ENCODE results near the gene GLRA3. TPM values are rescaled to one million over a fixed set of nuclear protein-coding genes. Genes with fewer than 3 reads are reported as not detected.
A peak's percentile ranks its signal among the peaks of the same experiment; 100 is the strongest.

Gene GLRA3
- polyA plus RNA-seq, 3 donors: not detected

DNA sequence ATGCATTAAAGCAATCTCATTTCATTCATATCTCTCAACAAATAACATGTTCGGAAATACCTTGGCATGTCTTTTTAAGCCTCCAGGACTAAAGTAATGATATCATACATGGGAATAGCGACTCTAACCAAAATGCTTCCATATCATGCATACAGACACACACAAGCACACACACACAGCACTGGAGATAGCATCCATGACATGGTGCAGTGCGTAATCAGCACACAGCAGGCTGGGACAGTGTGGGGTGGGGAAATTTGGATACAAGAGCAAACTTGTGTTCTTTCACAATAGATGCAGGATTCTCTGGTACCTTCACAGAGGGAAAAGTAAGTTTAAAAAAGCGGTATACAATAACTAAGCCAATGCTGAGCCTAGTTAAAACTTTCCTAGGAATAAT is 174.4 kb downstream of the GLRA3 start:
- H3K4me3 ChIP-seq (replicated peaks in 1 of 3; ENCODE audit: low read depth in 2 of 3, low read length in 3 of 3): no peak overlapping the region
- H3K79me2 ChIP-seq (ENCODE audit: insufficient read depth, low read length): no peaks in the 10 kb centered on the region
- no peak overlapping the region for H3K9ac ChIP-seq (ENCODE audit: insufficient read depth, low read length, poor library complexity, severe bottlenecking)
- H3K4me2 ChIP-seq (replicated peaks; ENCODE audit: extremely low read depth, low read length, poor library complexity, severe bottlenecking): no peak overlapping the region
- no peaks in the 10 kb centered on the region for H3K4me1 Mint-ChIP-seq
- WGBS (ENCODE audit: insufficient coverage): no CpG with 5 or more reads among the region's 4 CpGs
- no peak for DNase-seq
- TF ChIP-seq, protein P1, sequence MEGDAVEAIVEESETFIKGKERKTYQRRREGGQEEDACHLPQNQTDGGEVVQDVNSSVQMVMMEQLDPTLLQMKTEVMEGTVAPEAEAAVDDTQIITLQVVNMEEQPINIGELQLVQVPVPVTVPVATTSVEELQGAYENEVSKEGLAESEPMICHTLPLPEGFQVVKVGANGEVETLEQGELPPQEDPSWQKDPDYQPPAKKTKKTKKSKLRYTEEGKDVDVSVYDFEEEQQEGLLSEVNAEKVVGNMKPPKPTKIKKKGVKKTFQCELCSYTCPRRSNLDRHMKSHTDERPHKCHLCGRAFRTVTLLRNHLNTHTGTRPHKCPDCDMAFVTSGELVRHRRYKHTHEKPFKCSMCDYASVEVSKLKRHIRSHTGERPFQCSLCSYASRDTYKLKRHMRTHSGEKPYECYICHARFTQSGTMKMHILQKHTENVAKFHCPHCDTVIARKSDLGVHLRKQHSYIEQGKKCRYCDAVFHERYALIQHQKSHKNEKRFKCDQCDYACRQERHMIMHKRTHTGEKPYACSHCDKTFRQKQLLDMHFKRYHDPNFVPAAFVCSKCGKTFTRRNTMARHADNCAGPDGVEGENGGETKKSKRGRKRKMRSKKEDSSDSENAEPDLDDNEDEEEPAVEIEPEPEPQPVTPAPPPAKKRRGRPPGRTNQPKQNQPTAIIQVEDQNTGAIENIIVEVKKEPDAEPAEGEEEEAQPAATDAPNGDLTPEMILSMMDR (IDR thresholded peaks at IDR 0.05): no peak
- intact Hi-C loops (cut with micrococcal nuclease): no loop called here
- H3K4me1 ChIP-seq (ENCODE audit: control insufficient read depth in 1 of 2, insufficient read depth in 2 of 2, low read length in 2 of 2): no peaks in the 10 kb centered on the region
- H3K27ac ChIP-seq (ENCODE audit: low read depth in 1 of 2, low read length in 2 of 2): no peak overlapping the region
- no peaks in the 10 kb centered on the region for H4K20me1 ChIP-seq (ENCODE audit: insufficient read depth, low read length)
- no peaks in the 10 kb centered on the region for H3K36me3 Mint-ChIP-seq
- no peak overlapping the region for H2AFZ ChIP-seq (ENCODE audit: insufficient read depth, low read depth, low read length, poor library complexity, severe bottlenecking)
- no peaks in the 10 kb centered on the region for H3K36me3 ChIP-seq (replicated peaks in 1 of 2; ENCODE audit: control insufficient read depth in 1 of 2, insufficient read depth in 2 of 2, low read length in 2 of 2)
- peaks cover 0 to 2% (median 0%) of the 10 kb centered on the region in 7 donors for H3K9me3 Mint-ChIP-seq
- no peaks in the 10 kb centered on the region for H3K9me3 ChIP-seq (replicated peaks in 1 of 2; ENCODE audit: control insufficient read depth in 1 of 2, insufficient read depth in 1 of 2, low read length in 2 of 2)
- no peak overlapping the region for H3K27ac Mint-ChIP-seq
- H3K4me3 Mint-ChIP-seq: peak overlapping the region; percentile 16 to 19
- peaks cover 0 to 3% (median 2%) of the 10 kb centered on the region in 3 donors for H3K27me3 Mint-ChIP-seq (ENCODE audit: low read depth in 3 of 3)
- no peaks in the 10 kb centered on the region for H3K27me3 ChIP-seq (ENCODE audit: control insufficient read depth in 2 of 2, insufficient read depth in 2 of 2, low read length in 2 of 2)

DNA sequence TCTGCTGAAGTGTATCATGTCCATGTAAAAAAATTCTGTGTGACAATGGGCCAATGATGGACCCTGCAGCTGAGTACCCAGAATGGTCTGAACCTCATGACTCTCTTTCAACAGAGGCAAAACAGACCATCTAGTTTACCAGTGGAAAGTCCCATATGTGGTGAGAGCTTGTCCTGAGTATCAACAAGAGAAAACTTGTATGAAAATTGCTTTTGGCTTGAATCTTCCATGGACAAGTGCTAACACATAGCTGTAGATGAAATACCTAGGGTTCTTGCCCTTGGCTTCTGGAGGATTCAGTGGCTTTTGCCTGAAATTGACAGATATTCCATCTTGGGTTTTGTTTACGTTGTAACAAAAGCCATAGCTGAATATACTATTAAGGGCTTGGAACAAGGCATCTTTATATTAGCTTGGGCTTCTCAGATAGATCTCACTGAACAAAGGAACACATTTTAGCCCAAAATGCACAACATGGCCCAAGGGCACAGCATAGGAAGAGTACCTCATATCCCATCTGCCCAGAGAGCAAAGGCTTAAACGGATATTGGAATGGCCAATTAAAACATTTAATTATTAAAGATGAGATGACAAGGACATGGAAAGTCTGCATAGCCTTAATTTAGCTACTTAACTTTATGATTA is 178.2 kb downstream of the GLRA3 start:
- no peak overlapping the region for H3K4me2 ChIP-seq (replicated peaks; ENCODE audit: extremely low read depth, low read length, poor library complexity, severe bottlenecking)
- intact Hi-C loops (cut with micrococcal nuclease): no loop called here
- no peak overlapping the region for H3K9ac ChIP-seq (ENCODE audit: insufficient read depth, low read length, poor library complexity, severe bottlenecking)
- Mint-ChIP-seq H3K4me1 (no peaks in the 10 kb centered on the region), H3K27ac (no peak overlapping the region), H3K27me3 (ENCODE audit: low read depth in 3 of 3) (peaks cover 0 to 2% (median 0%) of the 10 kb centered on the region in 3 donors), H3K36me3 (no peaks in the 10 kb centered on the region), H3K4me3 (no peak overlapping the region), H3K9me3 (peaks cover 0 to 3% (median 0%) of the 10 kb centered on the region in 7 donors)
- H3K79me2 ChIP-seq (ENCODE audit: insufficient read depth, low read length): no peaks in the 10 kb centered on the region
- no peak overlapping the region for H2AFZ ChIP-seq (ENCODE audit: insufficient read depth, low read depth, low read length, poor library complexity, severe bottlenecking)
- H3K27me3 ChIP-seq (ENCODE audit: control insufficient read depth in 2 of 2, insufficient read depth in 2 of 2, low read length in 2 of 2): no peaks in the 10 kb centered on the region
- no peak overlapping the region for H3K27ac ChIP-seq (ENCODE audit: low read depth in 1 of 2, low read length in 2 of 2)
- no peak overlapping the region for H3K4me3 ChIP-seq (replicated peaks in 1 of 3; ENCODE audit: low read depth in 2 of 3, low read length in 3 of 3)
- TF ChIP-seq, protein P1 (IDR thresholded peaks at IDR 0.05): no peak
- no peaks in the 10 kb centered on the region for H4K20me1 ChIP-seq (ENCODE audit: insufficient read depth, low read length)
- no peaks in the 10 kb centered on the region for H3K36me3 ChIP-seq (replicated peaks in 1 of 2; ENCODE audit: control insufficient read depth in 1 of 2, insufficient read depth in 2 of 2, low read length in 2 of 2)
- no peaks in the 10 kb centered on the region for H3K4me1 ChIP-seq (ENCODE audit: control insufficient read depth in 1 of 2, insufficient read depth in 2 of 2, low read length in 2 of 2)
- no peak for DNase-seq
- WGBS (ENCODE audit: insufficient coverage): no CpG with 5 or more reads among the region's 2 CpGs
- no peaks in the 10 kb centered on the region for H3K9me3 ChIP-seq (replicated peaks in 1 of 2; ENCODE audit: control insufficient read depth in 1 of 2, insufficient read depth in 1 of 2, low read length in 2 of 2)

Measured in CD14-positive monocyte (primary cell).